Spleen (tissue), 11 donors: ENCODE data around the gene SIPA1L3. TPM values are rescaled to one million over a fixed set of nuclear protein-coding genes. Genes with fewer than 3 reads are reported as not detected.

Experiments
- DNase-seq: peaks from one replicate; pipeline ENCODE4 v3.0.0-alpha.2; 2020
- H3K27ac ChIP-seq, 8 donors: fragments of 200-600 bp; sonication (generic) in 7 of 8; 1 replicate in 4 of 8; 2 replicates in 4 of 8; pipeline versions ENCODE4 v1.5.0 to v1.8.0; 2016 to 2021; ENCODE audit warnings: inconsistent platforms in 4 of 8, mild to moderate bottlenecking in 4 of 8, moderate library complexity in 1 of 8
- H3K27me3 ChIP-seq, 7 donors: fragments of 200-600 bp; sonication (generic) in 6 of 7; replicated peaks in 1 of 7; 1 replicate in 4 of 7; 2 replicates in 3 of 7; pipeline versions ENCODE4 v1.5.0 to v1.8.0; 2016 to 2021; ENCODE audit warnings: inconsistent platforms in 3 of 7, mild to moderate bottlenecking in 1 of 7
- H3K36me3 ChIP-seq, 6 donors: fragments of 200-600 bp; sonication (generic) in 5 of 6; 1 replicate in 4 of 6; 2 replicates in 2 of 6; pipeline versions ENCODE4 v1.5.0 to v1.8.0; 2016 to 2021; ENCODE audit warnings: inconsistent platforms in 2 of 6
- H3K4me1 ChIP-seq, 6 donors: fragments of 200-600 bp; sonication (generic) in 5 of 6; 1 replicate in 3 of 6; 2 replicates in 3 of 6; pipeline versions ENCODE4 v1.5.0 to v1.8.0; 2016 to 2021; ENCODE audit warnings: inconsistent platforms in 3 of 6
- H3K4me3 ChIP-seq, 8 donors: fragments of 200-600 bp; sonication (generic) in 7 of 8; 1 replicate in 4 of 8; 2 replicates in 4 of 8; pipeline versions ENCODE4 v1.5.0 to v1.8.0; 2016 to 2021; ENCODE audit warnings: inconsistent platforms in 4 of 8, mild to moderate bottlenecking in 4 of 8, moderate library complexity in 2 of 8
- H3K9me3 ChIP-seq, 8 donors: fragments of 200-600 bp; sonication (generic) in 7 of 8; 1 replicate in 4 of 8; 2 replicates in 4 of 8; pipeline versions ENCODE4 v1.5.0 to v1.8.0; 2016 to 2021; ENCODE audit warnings: inconsistent platforms in 4 of 8
- POLR2A ChIP-seq, 3 donors: fragments of 450-650 bp; IDR thresholded peaks; one replicate each; pipeline ENCODE4 v1.5.1; 2017; ENCODE audit warnings: antibody characterized with exemption in 3 of 3, mild to moderate bottlenecking in 1 of 3
- POLR2AphosphoS5 ChIP-seq, 3 donors: sonication (generic); formaldehyde crosslinking; IDR thresholded peaks; one replicate each; pipeline ENCODE4 v1.5.1; 2017; ENCODE audit warnings: antibody characterized with exemption in 3 of 3
- WGBS, 5 donors: extraction: QIAGEN DNeasy Blood & Tissue Kit in 3 of 5; methylation state at CpG; one replicate each; pipeline versions ENCODE4 v1.1.5 to v1.1.7; 2013 to 2018; 5-methylcytosine and 5-hydroxymethylcytosine counted together
- intact Hi-C: fragments of 100-400 bp; cut with DNase I; formaldehyde crosslinking; loops from one replicate; pipeline ENCODE4 v1.15.0; 2023; ENCODE audit warnings: low total_unique reads
- polyA plus RNA-seq, 3 donors: library from polyadenylated mRNA; stranded (reverse); fragments of 200-250 nt; gene quantifications; one replicate each; pipeline ENCODE4 v1.2.1, GENCODE V29; 2013
- total RNA-seq, 7 donors: library from RNA; depleted of rRNA in 3 of 7; stranded (reverse); fragments of >200 nt in 3 of 7; fragmentation: NEBNext Ultra II Directional in 4 of 7; extraction: Animal tissue kit (Norgen Biotek cat#: 25700) in 4 of 7; gene quantifications; one replicate each; pipeline versions ENCODE4 v1.1.0 to v1.2.1, GENCODE V29; 2016 to 2021
- TF ChIP-seq, protein P1 (sequence below), 11 experiments: fragments of 200-600 bp in 7 of 11; fragments of 450-650 bp in 4 of 11; sonication (generic) in 4 of 11; IDR thresholded peaks in 8 of 11; conservative IDR thresholded peaks in 3 of 11; 1 replicate in 7 of 11; 2 replicates in 4 of 11; pipeline versions ENCODE4 v1.4.0 to v1.8.0; 2016 to 2021; ENCODE audit warnings: antibody characterized with exemption in 11 of 11, inconsistent platforms in 4 of 11, mild to moderate bottlenecking in 1 of 11
- donor health status: healthy with polysubstance abuse.
- donor health status: DM: no; HTN: no; CAD: no; lungs with moderate emphysema.
- donor health status: DM: no; HTN: no; CAD: no.
- donor health status: Bipolar disorder and iron deficiency.
- donor health status: healthy.
- donor health status: DM: no; HTN: no; CAD: no.
- donor health status: DM: yes; HTN: yes; CAD: no.

Gene SIPA1L3
- total and polyA plus RNA-seq, 10 donors: 5.4 to 62.6 (median 40.3) TPM

DNA sequence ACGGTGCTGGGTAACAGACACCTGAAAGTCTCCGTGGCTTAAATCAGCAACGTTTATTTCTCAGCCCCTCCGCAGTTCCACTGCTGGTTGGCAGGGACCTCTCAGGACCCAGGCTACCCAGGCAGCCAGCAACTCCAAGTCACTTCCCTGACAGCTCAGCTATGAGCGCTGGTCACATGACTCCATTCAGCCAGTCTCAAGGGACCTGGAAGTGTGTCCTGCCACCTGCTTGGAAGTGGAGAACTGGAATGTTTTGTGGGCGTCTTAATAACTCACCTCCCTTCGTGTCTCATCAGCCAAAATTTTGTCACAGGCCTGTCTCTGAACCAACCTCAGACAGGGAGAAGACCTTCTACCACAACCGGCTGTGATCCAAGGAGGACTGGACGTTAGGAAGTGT, 244.2 kb downstream of the SIPA1L3 start:
- TF ChIP-seq POLR2AphosphoS5 (IDR thresholded peaks at IDR 0.05): no peak
- TF ChIP-seq POLR2A (IDR thresholded peaks at IDR 0.05): no peak
- TF ChIP-seq, protein P1, sequence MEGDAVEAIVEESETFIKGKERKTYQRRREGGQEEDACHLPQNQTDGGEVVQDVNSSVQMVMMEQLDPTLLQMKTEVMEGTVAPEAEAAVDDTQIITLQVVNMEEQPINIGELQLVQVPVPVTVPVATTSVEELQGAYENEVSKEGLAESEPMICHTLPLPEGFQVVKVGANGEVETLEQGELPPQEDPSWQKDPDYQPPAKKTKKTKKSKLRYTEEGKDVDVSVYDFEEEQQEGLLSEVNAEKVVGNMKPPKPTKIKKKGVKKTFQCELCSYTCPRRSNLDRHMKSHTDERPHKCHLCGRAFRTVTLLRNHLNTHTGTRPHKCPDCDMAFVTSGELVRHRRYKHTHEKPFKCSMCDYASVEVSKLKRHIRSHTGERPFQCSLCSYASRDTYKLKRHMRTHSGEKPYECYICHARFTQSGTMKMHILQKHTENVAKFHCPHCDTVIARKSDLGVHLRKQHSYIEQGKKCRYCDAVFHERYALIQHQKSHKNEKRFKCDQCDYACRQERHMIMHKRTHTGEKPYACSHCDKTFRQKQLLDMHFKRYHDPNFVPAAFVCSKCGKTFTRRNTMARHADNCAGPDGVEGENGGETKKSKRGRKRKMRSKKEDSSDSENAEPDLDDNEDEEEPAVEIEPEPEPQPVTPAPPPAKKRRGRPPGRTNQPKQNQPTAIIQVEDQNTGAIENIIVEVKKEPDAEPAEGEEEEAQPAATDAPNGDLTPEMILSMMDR (IDR thresholded peaks at IDR 0.05 in 8 of 11, conservative IDR thresholded peaks at IDR 0.05 in 3 of 11): no peak
- no peak overlapping the region for H3K4me3 ChIP-seq
- no peaks in the 10 kb centered on the region for H3K9me3 ChIP-seq
- H3K36me3 ChIP-seq: peaks cover 0 to 87% (median 33%) of the 10 kb centered on the region in 6 donors
- no peak overlapping the region for H3K27ac ChIP-seq
- DNase-seq: no peak
- 89 to 95% (median 93%) methylated on average over 9 of the region's 9 CpGs for WGBS, 5 donors
- intact Hi-C loops: no loop called here
- peaks cover 0 to 6% (median 0%) of the 10 kb centered on the region in 6 donors for H3K4me1 ChIP-seq
- H3K27me3 ChIP-seq: no peaks in the 10 kb centered on the region

DNA sequence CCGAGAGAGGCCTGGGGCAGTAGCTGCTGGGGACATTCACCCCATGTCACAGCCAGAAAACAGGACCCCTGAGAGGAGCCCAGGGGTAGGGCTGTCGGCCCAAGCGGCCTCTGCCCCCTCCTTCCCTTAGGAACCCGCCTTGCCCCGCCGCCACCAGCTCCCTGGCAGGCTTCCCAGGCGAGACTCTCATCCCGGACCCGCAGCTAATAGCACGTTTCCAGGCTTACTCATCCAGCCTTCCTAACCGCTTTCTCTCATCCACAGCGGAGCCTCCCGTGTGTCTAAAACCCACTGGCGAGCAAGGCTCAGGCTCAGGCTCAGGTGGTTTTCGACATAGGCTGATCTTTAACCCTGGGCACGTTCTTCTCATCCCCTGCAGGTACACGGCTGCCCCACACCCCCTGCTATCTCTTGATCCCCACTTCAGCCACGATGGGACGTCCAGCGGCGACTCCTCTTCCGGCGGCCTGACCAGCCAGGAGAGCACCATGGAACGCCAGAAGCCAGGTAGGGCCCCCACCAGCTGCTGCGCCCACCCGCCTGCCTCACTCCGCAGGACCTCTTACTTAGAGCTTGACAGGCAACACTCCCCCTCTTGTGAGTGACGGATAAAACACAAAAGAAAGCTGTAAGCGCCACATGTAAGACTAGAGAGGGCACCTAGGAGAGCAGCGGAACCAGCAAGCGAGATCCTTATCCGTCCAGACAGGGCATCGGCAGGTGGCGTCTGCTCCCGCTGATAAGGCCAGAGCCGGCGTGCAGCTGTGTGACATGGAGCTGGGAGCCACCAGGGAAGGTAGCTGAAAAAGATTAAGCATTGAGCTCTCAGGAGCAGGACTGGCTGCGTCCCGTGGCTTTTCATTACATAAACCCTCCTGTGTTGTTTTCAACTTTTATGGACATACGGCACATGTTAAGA, 245.7 kb downstream of the SIPA1L3 start:
- intact Hi-C loops: no loop called here
- no peak for DNase-seq
- WGBS, 5 donors: 92 to 97% (median 94%) methylated on average over 37 to 40 of the region's 40 CpGs
- Histone ChIP-seq H3K27me3 (no peaks in the 10 kb centered on the region), H3K27ac (no peak overlapping the region), H3K4me1 (peaks cover 0 to 6% (median 0%) of the 10 kb centered on the region in 6 donors), H3K9me3 (no peaks in the 10 kb centered on the region), H3K4me3 (no peak overlapping the region), H3K36me3 (peaks cover 0 to 90% (median 34%) of the 10 kb centered on the region in 6 donors)
- TF ChIP-seq POLR2A (IDR thresholded peaks at IDR 0.05): no peak
- TF ChIP-seq, protein P1 (IDR thresholded peaks at IDR 0.05 in 8 of 11, conservative IDR thresholded peaks at IDR 0.05 in 3 of 11): no peak
- TF ChIP-seq POLR2AphosphoS5 (IDR thresholded peaks at IDR 0.05): no peak

DNA sequence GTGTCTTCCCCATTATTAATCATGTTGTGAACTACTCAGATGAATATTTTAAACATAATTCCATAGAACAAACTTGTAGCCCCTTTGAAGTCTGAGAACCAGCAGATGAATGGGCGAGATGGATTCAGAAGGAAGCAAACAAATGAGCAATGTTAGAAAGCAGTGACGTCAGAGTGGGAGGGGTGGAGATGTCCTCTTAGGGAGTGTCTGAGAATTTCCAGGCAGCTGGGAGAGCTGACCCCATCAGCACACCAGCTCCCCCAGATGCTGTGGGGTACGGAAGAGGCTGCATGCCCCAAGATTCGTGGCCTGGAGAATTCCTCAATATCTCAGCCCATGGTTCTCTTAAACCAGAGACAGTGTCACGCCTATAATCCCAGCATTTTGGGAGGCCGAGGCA, 248.4 kb downstream of the SIPA1L3 start:
- no peak for DNase-seq
- intact Hi-C loops: no loop called here
- WGBS, 5 donors: 78 to 86% (median 84%) methylated on average over 6 of the region's 6 CpGs
- Histone ChIP-seq H3K9me3 (no peaks in the 10 kb centered on the region), H3K4me1 (no peaks in the 10 kb centered on the region), H3K27me3 (no peaks in the 10 kb centered on the region), H3K36me3 (peaks cover 0 to 98% (median 47%) of the 10 kb centered on the region in 6 donors), H3K4me3 (no peak overlapping the region), H3K27ac (no peak overlapping the region)
- no peak for TF ChIP-seq POLR2A (IDR thresholded peaks at IDR 0.05)
- no peak for TF ChIP-seq POLR2AphosphoS5 (IDR thresholded peaks at IDR 0.05)
- TF ChIP-seq, protein P1 (IDR thresholded peaks at IDR 0.05 in 8 of 11, conservative IDR thresholded peaks at IDR 0.05 in 3 of 11): no peak

DNA sequence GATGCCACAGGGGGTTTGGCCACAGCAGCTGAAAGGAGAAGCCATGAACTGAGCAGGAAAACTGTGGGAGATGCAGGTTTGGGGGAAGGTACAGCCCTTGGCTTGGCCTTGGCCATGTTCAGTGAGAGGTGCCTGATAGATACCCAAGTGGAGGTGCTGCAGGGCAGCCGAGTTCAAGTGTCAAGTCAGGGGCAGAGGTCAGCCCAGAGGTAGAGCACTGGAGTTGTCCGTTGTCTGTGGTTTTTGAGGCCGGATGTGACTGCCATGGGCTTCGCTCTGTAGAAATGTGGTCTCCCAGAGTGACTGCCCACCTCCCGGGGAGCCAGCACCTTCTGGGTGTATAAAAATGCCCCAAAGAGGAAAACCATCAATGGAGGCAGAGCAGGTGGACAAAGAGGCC, 251.7 kb downstream of the SIPA1L3 start:
- peaks cover 5 to 99% (median 46%) of the 10 kb centered on the region in 6 donors for H3K36me3 ChIP-seq
- no peaks in the 10 kb centered on the region for H3K4me1 ChIP-seq
- H3K27me3 ChIP-seq: no peaks in the 10 kb centered on the region
- no peak overlapping the region for H3K4me3 ChIP-seq
- 83 to 96% (median 88%) methylated on average over 5 of the region's 5 CpGs for whole genome bisulfite sequencing, 5 donors
- DNase-seq: no peak
- H3K9me3 ChIP-seq: peaks cover 2 to 19% (median 16%) of the 10 kb centered on the region in 8 donors
- intact Hi-C loops: no loop called here
- TF ChIP-seq POLR2AphosphoS5 (IDR thresholded peaks at IDR 0.05) (no peak), POLR2A (IDR thresholded peaks at IDR 0.05) (no peak)
- TF ChIP-seq, protein P1 (IDR thresholded peaks at IDR 0.05 in 8 of 11, conservative IDR thresholded peaks at IDR 0.05 in 3 of 11): no peak
- H3K27ac ChIP-seq: no peak overlapping the region
